Measurements from ENCODE around the gene KDM1A. TPM values are rescaled to one million over a fixed set of nuclear protein-coding genes. Genes with fewer than 3 reads are reported as not detected.

Gene KDM1A
- total and polyA plus RNA-seq, 10 of the 15 experiments (the other 5 are each of a cell fraction or from before 2014, with no cell fraction given) = 39.2 to 118 (median 98.9) TPM

GRCh38 chr1:22971161-22971560 lies 48.1 kb upstream of the KDM1A start:
- no peaks in the 10 kb centered on the region; the same call in 2 of the 3 replicates for H3K9me3 ChIP-seq (replicated peaks; ENCODE audit: control insufficient read depth, insufficient read depth, low read length)
- no peak for FAIRE-seq

More at GRCh38 chr1:22971161-22971560, 48.1 kb upstream of the KDM1A start:
- DNase-seq (ENCODE audit: low read depth, low spot score) = no peak
- WGBS (ENCODE audit: insufficient coverage, insufficient replicate concordance, low lambda C conversion rate, missing lambda C conversion rate) = 4% methylated on average over 3 of the region's 3 CpGs
- CTCF ChIA-PET = interaction anchor here (15.3 kb wide), 1 partner anchor 214 kb away, joined by 114 read pairs; no protein-coding TSS in a partner anchor
- in situ Hi-C loops (cut with MboI) = no loop called here
- Histone ChIP-seq H3K9ac (ENCODE audit: control insufficient read depth, insufficient read depth, low read length) (no peak overlapping the region), H3K4me3 (no peak overlapping the region), H3K36me3 (ENCODE audit: control insufficient read depth in 2 of 2, insufficient read depth in 2 of 2, low read length in 1 of 2) (no peaks in the 10 kb centered on the region), H3K4me1 (ENCODE audit: control insufficient read depth, insufficient read depth, low read length) (no peaks in the 10 kb centered on the region), H3K27me3 (replicated peaks in 1 of 2; ENCODE audit: control insufficient read depth in 2 of 2, insufficient read depth in 2 of 2, low read length in 1 of 2) (peaks cover 0 to 5% of the 10 kb centered on the region in 2 experiments; a peak in 3 of 4 replicates), H2AFZ (ENCODE audit: control insufficient read depth, low read depth, low read length) (no peak overlapping the region), H4K20me1 (ENCODE audit: control insufficient read depth, insufficient read depth) (no peaks in the 10 kb centered on the region), H3K4me2 (ENCODE audit: control insufficient read depth, insufficient read depth) (no peak overlapping the region), H3K79me2 (ENCODE audit: control insufficient read depth, insufficient read depth, low read length) (no peaks in the 10 kb centered on the region), H3K27ac (ENCODE audit: control insufficient read depth, insufficient read depth) (no peak overlapping the region)
- TF ChIP-seq JUND (IDR thresholded peaks at IDR 0.05; ENCODE audit: low read depth, low read length) (no peak), ATF7 (IDR thresholded peaks at IDR 0.05; ENCODE audit: low read depth) (no peak), STAT3 (IDR thresholded peaks at IDR 0.05; ENCODE audit: low read depth, low read length) (no peak), CBFB (IDR thresholded peaks at IDR 0.05; ENCODE audit: low read depth) (no peak), TAF1 (IDR thresholded peaks at IDR 0.05; ENCODE audit: borderline replicate concordance, low read depth, low read length) (no peak), TARDBP (IDR thresholded peaks at IDR 0.05; ENCODE audit: borderline replicate concordance) (no peak), POLR2AphosphoS5 (IDR thresholded peaks at IDR 0.05; ENCODE audit: low read length) (no peak), ZZZ3 (IDR thresholded peaks at IDR 0.05; ENCODE audit: control insufficient read depth, insufficient read length, low read depth) (no peak), CHD2 (IDR thresholded peaks at IDR 0.05; ENCODE audit: borderline replicate concordance, low read depth, low read length) (no peak), ATF3 (IDR thresholded peaks at IDR 0.05; ENCODE audit: borderline replicate concordance, extremely low read depth, low read depth, low read length) (no peak), TBL1XR1 (IDR thresholded peaks at IDR 0.05; ENCODE audit: low read depth, low read length) (no peak), TCF3 (IDR thresholded peaks at IDR 0.05; ENCODE audit: borderline replicate concordance, insufficient read depth, low read depth, low read length) (no peak), MLLT1 (IDR thresholded peaks at IDR 0.05) (no peak), CHD1 (IDR thresholded peaks at IDR 0.05; ENCODE audit: low read depth, low read length) (no peak), SUZ12 (IDR thresholded peaks at IDR 0.05; ENCODE audit: unreplicated experiment) (no peak), EP300 (IDR thresholded peaks at IDR 0.05; ENCODE audit: borderline replicate concordance in 1 of 2, control insufficient read depth in 1 of 2, low read depth in 2 of 2, low read length in 2 of 2) (no peak)
- TF ChIP-seq, protein P1, sequence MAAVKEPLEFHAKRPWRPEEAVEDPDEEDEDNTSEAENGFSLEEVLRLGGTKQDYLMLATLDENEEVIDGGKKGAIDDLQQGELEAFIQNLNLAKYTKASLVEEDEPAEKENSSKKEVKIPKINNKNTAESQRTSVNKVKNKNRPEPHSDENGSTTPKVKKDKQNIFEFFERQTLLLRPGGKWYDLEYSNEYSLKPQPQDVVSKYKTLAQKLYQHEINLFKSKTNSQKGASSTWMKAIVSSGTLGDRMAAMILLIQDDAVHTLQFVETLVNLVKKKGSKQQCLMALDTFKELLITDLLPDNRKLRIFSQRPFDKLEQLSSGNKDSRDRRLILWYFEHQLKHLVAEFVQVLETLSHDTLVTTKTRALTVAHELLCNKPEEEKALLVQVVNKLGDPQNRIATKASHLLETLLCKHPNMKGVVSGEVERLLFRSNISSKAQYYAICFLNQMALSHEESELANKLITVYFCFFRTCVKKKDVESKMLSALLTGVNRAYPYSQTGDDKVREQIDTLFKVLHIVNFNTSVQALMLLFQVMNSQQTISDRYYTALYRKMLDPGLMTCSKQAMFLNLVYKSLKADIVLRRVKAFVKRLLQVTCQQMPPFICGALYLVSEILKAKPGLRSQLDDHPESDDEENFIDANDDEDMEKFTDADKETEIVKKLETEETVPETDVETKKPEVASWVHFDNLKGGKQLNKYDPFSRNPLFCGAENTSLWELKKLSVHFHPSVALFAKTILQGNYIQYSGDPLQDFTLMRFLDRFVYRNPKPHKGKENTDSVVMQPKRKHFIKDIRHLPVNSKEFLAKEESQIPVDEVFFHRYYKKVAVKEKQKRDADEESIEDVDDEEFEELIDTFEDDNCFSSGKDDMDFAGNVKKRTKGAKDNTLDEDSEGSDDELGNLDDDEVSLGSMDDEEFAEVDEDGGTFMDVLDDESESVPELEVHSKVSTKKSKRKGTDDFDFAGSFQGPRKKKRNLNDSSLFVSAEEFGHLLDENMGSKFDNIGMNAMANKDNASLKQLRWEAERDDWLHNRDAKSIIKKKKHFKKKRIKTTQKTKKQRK (IDR thresholded peaks at IDR 0.05; ENCODE audit: low read depth, low read length) = no peak
- ATAC-seq = no peak
- RAD21 ChIA-PET (ENCODE audit: unreplicated experiment) = no interaction called here
- SMC1A ChIA-PET (ENCODE audit: uncharacterized antibody, unreplicated experiment) = interaction anchor here (2.7 kb wide), 1 partner anchor 213 kb away, joined by 13 read pairs; no protein-coding TSS in a partner anchor
- POLR2A ChIA-PET = interaction anchor here (0.6 kb wide), 1 partner anchor 270 kb away, joined by 3 read pairs; no protein-coding TSS in a partner anchor
- intact Hi-C loops (cut with micrococcal nuclease; ENCODE audit: unreplicated experiment) = no loop called here
- no TSS peak for BruUV-seq (replicated peaks)

Measured in GM12878 (cell line).